UCSD-AML1 (cell line): ENCODE results near the gene FBXL20.

Experiments
- DNase-seq: peaks from one replicate; lab custom pipeline; 2025; ENCODE audit not compliant: unreplicated experiment; lab: John Stamatoyannopoulos, UW

FBXL20 gene

DNA sequence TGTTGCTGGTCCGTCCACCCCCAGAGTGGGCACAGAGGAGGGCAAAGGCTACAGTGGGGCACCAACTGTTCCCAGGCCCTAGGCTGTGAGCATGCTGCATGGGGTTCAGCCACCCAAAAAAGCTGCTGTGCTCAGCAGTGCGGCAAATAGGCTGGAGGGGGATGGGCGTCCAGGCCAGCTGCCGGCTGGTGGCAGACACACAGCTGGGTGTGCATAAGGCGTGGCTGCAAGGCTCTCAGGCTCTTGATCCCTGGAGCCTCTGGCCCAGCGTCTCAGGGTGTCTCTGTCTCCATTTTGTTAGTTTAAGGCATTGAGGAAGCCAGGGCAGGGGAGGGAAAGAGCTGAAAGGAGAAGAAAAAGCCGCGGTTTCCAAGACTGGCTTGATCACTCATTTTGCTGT, 192.5 kb downstream of the FBXL20 start:
- no peak for DNase-seq

DNA sequence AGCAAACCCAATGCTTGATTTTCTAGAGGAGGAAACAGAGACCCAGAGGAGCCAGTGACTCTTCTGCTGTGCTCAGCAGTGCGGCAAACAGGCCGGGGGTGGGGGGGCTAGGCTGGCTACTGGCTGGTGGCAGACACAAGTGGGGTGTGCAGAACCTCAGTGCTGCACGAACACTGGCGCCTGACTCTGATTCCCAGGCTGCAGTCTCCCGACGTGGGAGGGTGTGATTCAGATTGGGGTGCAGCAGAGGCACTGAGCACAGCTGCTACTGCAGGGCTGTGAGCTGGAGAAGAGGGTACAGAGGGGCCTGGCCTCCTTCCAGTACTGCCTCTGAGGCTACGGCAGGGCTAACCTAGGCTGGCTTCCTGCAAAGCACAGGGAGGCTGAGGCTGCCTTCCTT, 193.3 kb downstream of the FBXL20 start:
- DNase-seq = no peak

DNA sequence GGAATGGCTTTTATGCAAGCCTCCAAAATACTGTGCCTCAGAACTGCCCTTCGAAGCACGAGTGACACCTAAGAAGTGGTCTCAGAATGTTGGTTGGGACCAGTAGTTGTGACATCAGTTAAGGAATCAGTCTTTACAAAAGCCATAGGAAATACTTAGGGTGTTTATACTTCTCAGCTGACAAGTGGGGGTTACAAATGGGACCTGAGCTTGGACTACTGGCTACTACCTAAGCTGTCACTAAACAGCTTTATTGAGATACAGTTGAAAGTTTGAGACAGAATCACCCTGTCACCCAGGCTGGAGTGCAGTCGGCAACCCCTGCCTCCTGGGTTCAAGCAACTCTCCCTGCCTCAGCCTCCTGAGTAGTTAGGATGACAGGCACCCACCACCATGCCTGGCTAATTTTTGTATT, 196.3 kb downstream of the FBXL20 start:
- DNase-seq = no peak

DNA sequence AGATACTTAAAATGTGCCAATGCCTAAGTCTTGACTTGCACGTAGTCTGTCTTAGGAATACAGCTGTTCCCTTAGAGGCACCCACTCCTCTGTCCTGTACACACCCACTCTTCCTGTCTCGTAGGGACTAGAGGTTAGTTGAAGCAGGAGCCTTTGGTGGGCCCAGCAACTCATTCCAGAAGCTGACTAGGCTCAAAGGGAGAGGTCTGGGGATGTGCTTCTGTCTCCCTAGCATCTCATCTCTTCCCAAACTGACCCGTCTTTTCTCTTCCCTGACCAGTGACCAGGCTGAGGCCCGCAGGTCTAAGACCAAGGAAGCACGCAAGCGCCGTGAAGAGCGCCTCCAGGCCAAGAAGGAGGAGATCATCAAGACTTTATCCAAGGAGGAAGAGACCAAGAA, 197.2 kb downstream of the FBXL20 start:
- no peak for DNase-seq
